ENCODE measurements around the gene CAP2.

DNA sequence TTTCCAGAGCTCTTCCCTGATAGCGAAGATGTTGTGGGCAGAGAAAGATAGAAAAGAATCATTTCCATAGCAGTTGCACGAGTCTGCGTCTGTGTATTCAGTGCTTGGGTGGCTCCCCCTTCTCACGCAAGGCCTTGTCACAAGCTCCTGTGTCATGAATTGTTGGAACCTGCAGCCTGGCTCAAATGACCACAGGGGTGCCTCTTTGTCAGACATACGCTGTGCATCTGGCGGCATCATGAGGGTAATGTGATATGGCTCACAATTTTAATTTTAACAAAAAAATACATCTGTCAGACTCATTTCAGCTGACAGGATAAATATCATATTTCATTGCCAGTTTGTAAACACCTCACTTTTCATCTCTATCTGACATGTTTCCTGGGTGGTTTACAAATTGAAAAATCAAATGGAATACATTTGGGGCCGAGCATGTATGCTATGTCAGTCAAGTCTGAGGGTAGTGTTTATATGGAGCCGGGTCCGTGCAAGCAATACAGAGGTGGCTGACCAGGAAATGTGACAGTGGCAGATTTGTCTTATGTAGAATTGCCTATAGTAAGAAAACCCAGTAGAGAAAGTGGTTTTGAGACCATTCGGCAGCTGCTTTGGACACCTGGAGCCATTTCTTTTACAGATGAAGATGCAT lies 90.9 kb downstream of the CAP2 start:
- TF ChIP-seq, protein P1, sequence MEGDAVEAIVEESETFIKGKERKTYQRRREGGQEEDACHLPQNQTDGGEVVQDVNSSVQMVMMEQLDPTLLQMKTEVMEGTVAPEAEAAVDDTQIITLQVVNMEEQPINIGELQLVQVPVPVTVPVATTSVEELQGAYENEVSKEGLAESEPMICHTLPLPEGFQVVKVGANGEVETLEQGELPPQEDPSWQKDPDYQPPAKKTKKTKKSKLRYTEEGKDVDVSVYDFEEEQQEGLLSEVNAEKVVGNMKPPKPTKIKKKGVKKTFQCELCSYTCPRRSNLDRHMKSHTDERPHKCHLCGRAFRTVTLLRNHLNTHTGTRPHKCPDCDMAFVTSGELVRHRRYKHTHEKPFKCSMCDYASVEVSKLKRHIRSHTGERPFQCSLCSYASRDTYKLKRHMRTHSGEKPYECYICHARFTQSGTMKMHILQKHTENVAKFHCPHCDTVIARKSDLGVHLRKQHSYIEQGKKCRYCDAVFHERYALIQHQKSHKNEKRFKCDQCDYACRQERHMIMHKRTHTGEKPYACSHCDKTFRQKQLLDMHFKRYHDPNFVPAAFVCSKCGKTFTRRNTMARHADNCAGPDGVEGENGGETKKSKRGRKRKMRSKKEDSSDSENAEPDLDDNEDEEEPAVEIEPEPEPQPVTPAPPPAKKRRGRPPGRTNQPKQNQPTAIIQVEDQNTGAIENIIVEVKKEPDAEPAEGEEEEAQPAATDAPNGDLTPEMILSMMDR (IDR thresholded peaks at IDR 0.05; ENCODE audit: insufficient read depth, low read depth, low read length), result no peak
- TF ChIP-seq EZH2 (IDR thresholded peaks at IDR 0.05; ENCODE audit: insufficient read depth, low read length), result no peak
